K562 (cell line): ENCODE results near the gene RALB. TPM values are rescaled to one million over a fixed set of nuclear protein-coding genes. Genes with fewer than 3 reads are reported as not detected.

Experiments used
- ASH1L ChIP-seq: fragments of 450-650 bp; IDR thresholded peaks from 2 replicates; pipeline ENCODE4 v1.6.1; 2018; ENCODE audit warnings: borderline replicate concordance, mild to moderate bottlenecking, low read depth; ENCODE audit not compliant: partially characterized antibody
- ATF2 ChIP-seq: sonication (generic); formaldehyde crosslinking; IDR thresholded peaks from 2 replicates; pipeline ENCODE4 v1.8.1; 2022; ENCODE audit warnings: missing genetic modification reagents
- BRD4 ChIP-seq: fragments of 200-600 bp; sonication (generic); IDR thresholded peaks from 2 replicates; pipeline ENCODE4 v1.6.1; 2017; ENCODE audit warnings: inconsistent platforms
- CREB1 ChIP-seq, 2 experiments: sonication (generic) in 1 of 2; formaldehyde crosslinking in 1 of 2; IDR thresholded peaks; 2 replicates each; pipeline versions ENCODE4 v1.6.1 to v1.8.0; 2012 to 2022; ENCODE audit warnings: inconsistent platforms in 1 of 2, mild to moderate bottlenecking in 1 of 2, missing genetic modification reagents in 1 of 2, moderate library complexity in 1 of 2
- CREB5 ChIP-seq: fragments of 250-450 bp; sonication (Bioruptor Pico); IDR thresholded peaks from 2 replicates; pipeline ENCODE4 v1.5.0; 2020; ENCODE audit warnings: mild to moderate bottlenecking
- EP300 ChIP-seq: IDR thresholded peaks from 2 replicates; pipeline ENCODE4 v1.6.1; 2012; ENCODE audit warnings: low read length, improper control_type of control experiment
- GTF2B ChIP-seq: IDR thresholded peaks from 2 replicates; pipeline ENCODE4 v1.6.1; 2011; ENCODE audit not compliant: insufficient read length; ENCODE audit errors: extremely low read depth
- HMGXB4 ChIP-seq: sonication (generic); formaldehyde crosslinking; IDR thresholded peaks from 2 replicates; pipeline ENCODE4 v1.8.1; 2023; ENCODE audit warnings: mild to moderate bottlenecking, missing genetic modification reagents
- MYBL2 ChIP-seq, 2 experiments: fragments of 450-650 bp in 1 of 2; sonication (generic) in 1 of 2; formaldehyde crosslinking in 1 of 2; IDR thresholded peaks; 2 replicates each; pipeline versions ENCODE4 v1.6.1 to v1.8.1; 2017 to 2022; ENCODE audit warnings: borderline replicate concordance in 1 of 2, inconsistent platforms in 1 of 2, low read depth in 1 of 2, mild to moderate bottlenecking in 1 of 2, missing genetic modification reagents in 1 of 2, moderate library complexity in 1 of 2
- NBN ChIP-seq: fragments of 450-650 bp; IDR thresholded peaks from 2 replicates; pipeline ENCODE4 v1.6.1; 2016; ENCODE audit warnings: low read depth, mild to moderate bottlenecking
- NR2F6 ChIP-seq: fragments of 450-650 bp; formaldehyde crosslinking; IDR thresholded peaks from 2 replicates; pipeline ENCODE4 v1.4.0; 2020; ENCODE audit warnings: mild to moderate bottlenecking
- PHF8 ChIP-seq: fragments of 200-600 bp; sonication (generic); IDR thresholded peaks from 2 replicates; pipeline ENCODE4 v1.6.1; 2012; ENCODE audit warnings: mixed run types, mild to moderate bottlenecking, inconsistent platforms, low read length, moderate library complexity, borderline replicate concordance
- POLR2H ChIP-seq: IDR thresholded peaks from 2 replicates; pipeline ENCODE4 v1.6.1; 2016; ENCODE audit warnings: missing genetic modification characterization, low read depth, mild to moderate bottlenecking, control low read depth, missing compliant biosample characterization, moderate library complexity
- SMARCB1 ChIP-seq: IDR thresholded peaks from 2 replicates; pipeline ENCODE4 v1.6.1; 2011; ENCODE audit warnings: improper control_type of control experiment, low read depth; ENCODE audit not compliant: insufficient read length
- TCF7 ChIP-seq: sonication (generic); IDR thresholded peaks from 2 replicates; pipeline ENCODE4 v1.6.1; 2016; ENCODE audit warnings: antibody characterized with exemption, borderline replicate concordance
- TOE1 ChIP-seq, 2 experiments: fragments of 450-650 bp in 1 of 2; sonication (generic) in 1 of 2; formaldehyde crosslinking in 1 of 2; IDR thresholded peaks; 2 replicates each; pipeline versions ENCODE4 v1.7.1 to v1.8.0; 2016 to 2022; ENCODE audit warnings: borderline replicate concordance in 2 of 2, mild to moderate bottlenecking in 2 of 2, antibody characterized with exemption in 1 of 2, inconsistent platforms in 1 of 2, low read depth in 1 of 2, missing genetic modification reagents in 1 of 2, moderate library complexity in 1 of 2
- USF1 ChIP-seq: sonication (generic); formaldehyde crosslinking; IDR thresholded peaks from 2 replicates; pipeline ENCODE4 v1.9.0; 2022; ENCODE audit warnings: mild to moderate bottlenecking, missing genetic modification reagents
- ZNF12 ChIP-seq: sonication (generic); formaldehyde crosslinking; IDR thresholded peaks from 2 replicates; pipeline ENCODE4 v1.4.0; 2020; ENCODE audit warnings: mild to moderate bottlenecking, missing genetic modification reagents
- ZNF644 ChIP-seq: fragments of 200-800 bp; sonication (Bioruptor generic); IDR thresholded peaks from 2 replicates; pipeline ENCODE4 v1.6.1; 2016; ENCODE audit warnings: low read depth, missing genetic modification characterization, missing compliant biosample characterization
- ZNF699 ChIP-seq: fragments of 250-450 bp; sonication (Bioruptor Pico); IDR thresholded peaks from 2 replicates; pipeline ENCODE4 v1.8.0; 2021; ENCODE audit warnings: mild to moderate bottlenecking, moderate library complexity; ENCODE audit not compliant: insufficient replicate concordance
- polyA plus RNA-seq, 8 experiments: library from polyadenylated mRNA; depleted of rRNA in 4 of 8; stranded (reverse) in 5 of 8; unstranded in 3 of 8; fragments of >200 nt; fragmentation: Nextera tagmentation in 2 of 8; fragmentation: Illumina TruSeq in 1 of 8; extraction: Ambion mirVana in 2 of 8; extraction: Trizol in 1 of 8; gene quantifications; 2 replicates each; pipeline versions ENCODE4 v1.2.1 to v1.2.3, GENCODE V29; 2011 to 2014; ENCODE audit warnings: inconsistent platforms in 1 of 8, missing spikeins in 1 of 8
- total RNA-seq, 7 experiments: library from RNA; depleted of rRNA in 6 of 7; stranded (reverse); fragments of >200 nt in 6 of 7; fragmentation: Illumina TruSeq in 2 of 7; extraction: Trizol in 2 of 7; gene quantifications; 2 replicates each; pipeline versions ENCODE4 v1.2.1 to v1.2.3, GENCODE V29; 2011 to 2021; ENCODE audit warnings: low replicate concordance in 1 of 7

Gene RALB
- total and polyA plus RNA-seq, 9 of the 15 experiments (the other 6 are each of a cell fraction or from before 2014, with no cell fraction given) = 14.8 to 65.6 (median 38.4) TPM

GRCh38 chr2:120222186-120223033 lies 30.2 kb upstream of the RALB start (continued):
- no peak for TF ChIP-seq CREB5 (CRISPR knock-in tag)
- TF ChIP-seq ZNF644 (tag) = no peak
- TF ChIP-seq NR2F6 (CRISPR knock-in tag) = no peak
- TF ChIP-seq ASH1L = no peak
- no peak for TF ChIP-seq NBN
- TF ChIP-seq TOE1 (IDR thresholded peaks at IDR 0.05; ENCODE audit: borderline replicate concordance) = no peak
- TF ChIP-seq TOE1 (CRISPR knock-in tag; IDR thresholded peaks at IDR 0.05; ENCODE audit: borderline replicate concordance, low read depth) = no peak; the same call in 1 of the 2 replicates
- TF ChIP-seq POLR2H (tag) = no peak
- no peak for TF ChIP-seq ATF2
- no peak for TF ChIP-seq GTF2B
- 0 out of 2 replicates have a peak, but pooled peaks have one; percentile 21 for TF ChIP-seq BRD4
- no peak for TF ChIP-seq TCF7
- no peak for TF ChIP-seq ZNF12 (CRISPR knock-in tag)
- TF ChIP-seq ZNF699 (CRISPR knock-in tag) = no peak
- TF ChIP-seq CREB1 (IDR thresholded peaks at IDR 0.05) = no peak
- TF ChIP-seq CREB1 (CRISPR knock-in tag; IDR thresholded peaks at IDR 0.05) = 0 out of 2 replicates have a peak, but pooled peaks have one; percentile 4
- TF ChIP-seq USF1 (CRISPR knock-in tag) = peak; percentile 83
- TF ChIP-seq PHF8 = no peak
- no peak for TF ChIP-seq SMARCB1
- no peak for TF ChIP-seq HMGXB4 (CRISPR knock-in tag)
- TF ChIP-seq MYBL2 (IDR thresholded peaks at IDR 0.05; ENCODE audit: low read depth) = no peak
- TF ChIP-seq MYBL2 (CRISPR knock-in tag; IDR thresholded peaks at IDR 0.05; ENCODE audit: borderline replicate concordance) = no peak
- no peak for TF ChIP-seq EP300
